Heart right ventricle (tissue), 16 donors: ENCODE measurements around the gene ADORA1. TPM values are rescaled to one million over a fixed set of nuclear protein-coding genes. Genes with fewer than 3 reads are reported as not detected.

Experiments
- ATAC-seq, 8 donors: fragments of 200-7000 bp; cut with Tn5 transposase; one replicate each; pipeline ENCODE4 v1.9.1; 2020; ENCODE audit warnings: mild to moderate bottlenecking in 8 of 8, moderate library complexity in 8 of 8, moderate number of reproducible peaks in 1 of 8
- DNase-seq, 2 donors: peaks; one replicate each; pipeline ENCODE4 v3.0.0-alpha.2; 2020
- H3K27ac ChIP-seq, 10 donors: fragments of 200-600 bp; sonication (generic) in 2 of 10; one replicate each; pipeline versions ENCODE4 v1.5.0 to v1.8.0; 2020 to 2022; ENCODE audit warnings: mild to moderate bottlenecking in 3 of 10
- H3K27me3 ChIP-seq, 7 donors: fragments of 200-600 bp; one replicate each; pipeline ENCODE4 v1.8.0; 2021 to 2022; ENCODE audit warnings: mild to moderate bottlenecking in 2 of 7
- H3K36me3 ChIP-seq, 9 donors: fragments of 200-600 bp; sonication (generic) in 1 of 9; one replicate each; pipeline versions ENCODE4 v1.5.0 to v1.8.0; 2020 to 2022; ENCODE audit warnings: mild to moderate bottlenecking in 2 of 9
- H3K4me1 ChIP-seq, 9 donors: fragments of 200-600 bp; sonication (generic) in 1 of 9; one replicate each; pipeline versions ENCODE4 v1.5.0 to v1.8.0; 2020 to 2022; ENCODE audit warnings: mild to moderate bottlenecking in 4 of 9
- H3K4me3 ChIP-seq, 10 donors: fragments of 200-600 bp; sonication (generic) in 2 of 10; one replicate each; pipeline versions ENCODE4 v1.5.0 to v1.8.0; 2020 to 2022; ENCODE audit warnings: mild to moderate bottlenecking in 7 of 10, moderate library complexity in 2 of 10
- H3K9me3 ChIP-seq, 11 donors: fragments of 200-600 bp in 10 of 11; sonication (generic) in 2 of 11; one replicate each; pipeline versions ENCODE4 v1.5.0 to v1.8.0; 2013 to 2022; ENCODE audit warnings: mild to moderate bottlenecking in 2 of 11, control low read depth in 1 of 11, moderate library complexity in 1 of 11
- WGBS, 2 donors: extraction: QIAGEN DNeasy Blood & Tissue Kit; methylation state at CpG; one replicate each; pipeline ENCODE4 v1.1.7; 2013; ENCODE audit warnings: inconsistent platforms in 1 of 2; 5-methylcytosine and 5-hydroxymethylcytosine counted together
- intact Hi-C, 10 donors: fragments of 100-400 bp; cut with DNase I; formaldehyde crosslinking; loops; one replicate each; pipeline versions ENCODE4 v1.11.1 to v1.14.2; 2022
- polyA plus RNA-seq, 2 donors: library from polyadenylated mRNA; stranded (reverse); fragments of 200-250 nt; gene quantifications; one replicate each; pipeline ENCODE4 v1.2.3, GENCODE V29; 2013
- total RNA-seq, 10 donors: library from RNA; stranded (reverse); fragmentation: NEBNext Ultra II Directional in 3 of 10; extraction: Animal tissue kit (Norgen Biotek cat#: 25700) in 3 of 10; gene quantifications; one replicate each; pipeline versions ENCODE4 v1.2.1 to v1.2.4, GENCODE V29; 2021 to 2023
- TF ChIP-seq, protein P1 (sequence below), 9 donors: fragments of 200-600 bp; sonication (generic) in 2 of 9; IDR thresholded peaks; one replicate each; pipeline versions ENCODE4 v1.5.0 to v1.8.0; 2021 to 2022; ENCODE audit warnings: antibody characterized with exemption in 9 of 9, mild to moderate bottlenecking in 5 of 9, moderate library complexity in 1 of 9
- donor health status: Arrhythmogenic right ventricular cardiomyopathy.
- donor health status: ischemic (EF 13 %, LVEDD 7.1; RV severe dilation, severe dysfunction).
- donor health status: healthy with polysubstance abuse.
- donor health status: DM: no; HTN: yes; CAD: no.
- donor health status: DM: no; HTN: no; CAD: no.
- donor health status: ischemic (EF 25% LVEDD 6.9; RV normal size, moderate dysfunction).
- donor health status: ischemic (EF 25% LVEDD 5.7; RV mildly dilated, moderate dysfunction).
- donor health status: healthy.
- donor health status: DM: yes; HTN: yes; CAD: no.
- donor health status: Ischemic cardiomyopathy.
- donor health status: ischemic (EF 35%, LVEDD 5.7; RV mildly dilated, moderate dysfunction).
- donor health status: nonischemic (EF 11% LVEDD 7.7; RV severe dilation, severe dysfunction).
- donor health status: DM: yes; HTN: yes; CAD: no.
- donor health status: PGD.
- donor health status: ischemic (EF 29% LVEDD 5.4; RV normal size, mild dysfunction).
- donor health status: nonischemic (EF 23%, LVEDD 6.1; RV moderate dilation, normal function).

The ADORA1 gene
- total and polyA plus RNA-seq, 12 donors, result 1.8 to 12.2 (median 8.9) TPM

DNA sequence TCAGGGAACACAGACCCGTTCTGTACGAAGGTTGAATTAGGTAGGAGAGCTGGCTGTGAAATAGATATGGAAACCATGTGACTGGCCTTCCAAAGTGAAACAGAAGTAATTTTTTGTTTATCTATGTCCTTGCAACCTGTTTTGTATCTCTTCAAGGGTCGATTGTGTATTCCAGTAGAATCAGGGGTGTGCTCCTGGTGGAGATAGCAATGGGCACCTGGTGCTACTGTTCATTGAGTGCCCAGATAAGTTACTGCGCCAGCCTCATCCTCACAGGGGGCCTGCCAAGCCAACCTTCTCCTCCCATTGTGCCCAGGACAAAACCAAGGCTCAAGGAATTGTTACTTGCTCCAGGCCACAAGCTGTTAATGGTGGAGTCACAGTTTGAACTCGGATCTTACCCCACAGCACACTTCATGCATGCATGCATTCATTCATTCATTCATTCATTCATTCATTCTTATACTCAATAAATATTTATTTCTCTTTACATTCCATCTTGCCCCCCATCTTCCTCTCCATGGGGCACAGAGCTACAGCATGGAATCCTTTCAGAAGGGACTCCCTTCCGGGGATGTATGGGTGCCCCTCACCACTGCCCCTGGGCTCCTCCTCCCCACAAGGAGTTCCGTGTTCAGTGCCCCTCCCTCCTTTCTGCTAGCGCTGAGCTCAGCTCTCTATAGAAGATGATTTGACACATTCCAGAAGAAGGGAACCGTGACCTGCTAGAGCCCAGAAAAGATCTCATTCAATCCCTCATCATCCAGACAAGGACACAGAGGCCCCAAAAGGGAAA, 24.0 kb downstream of the ADORA1 start:
- WGBS, 2 donors, result 61 to 63% methylated on average over 9 of the region's 9 CpGs
- Histone ChIP-seq H3K27ac (no peak overlapping the region), H3K4me1 (peaks cover 0 to 30% (median 9%) of the 10 kb centered on the region in 9 donors), H3K9me3 (no peaks in the 10 kb centered on the region), H3K36me3 (no peaks in the 10 kb centered on the region), H3K4me3 (no peak overlapping the region), H3K27me3 (peaks cover 0 to 4% (median 0%) of the 10 kb centered on the region in 7 donors)
- ATAC-seq (no peak), DNase-seq (no peak)
- TF ChIP-seq, protein P1, sequence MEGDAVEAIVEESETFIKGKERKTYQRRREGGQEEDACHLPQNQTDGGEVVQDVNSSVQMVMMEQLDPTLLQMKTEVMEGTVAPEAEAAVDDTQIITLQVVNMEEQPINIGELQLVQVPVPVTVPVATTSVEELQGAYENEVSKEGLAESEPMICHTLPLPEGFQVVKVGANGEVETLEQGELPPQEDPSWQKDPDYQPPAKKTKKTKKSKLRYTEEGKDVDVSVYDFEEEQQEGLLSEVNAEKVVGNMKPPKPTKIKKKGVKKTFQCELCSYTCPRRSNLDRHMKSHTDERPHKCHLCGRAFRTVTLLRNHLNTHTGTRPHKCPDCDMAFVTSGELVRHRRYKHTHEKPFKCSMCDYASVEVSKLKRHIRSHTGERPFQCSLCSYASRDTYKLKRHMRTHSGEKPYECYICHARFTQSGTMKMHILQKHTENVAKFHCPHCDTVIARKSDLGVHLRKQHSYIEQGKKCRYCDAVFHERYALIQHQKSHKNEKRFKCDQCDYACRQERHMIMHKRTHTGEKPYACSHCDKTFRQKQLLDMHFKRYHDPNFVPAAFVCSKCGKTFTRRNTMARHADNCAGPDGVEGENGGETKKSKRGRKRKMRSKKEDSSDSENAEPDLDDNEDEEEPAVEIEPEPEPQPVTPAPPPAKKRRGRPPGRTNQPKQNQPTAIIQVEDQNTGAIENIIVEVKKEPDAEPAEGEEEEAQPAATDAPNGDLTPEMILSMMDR (IDR thresholded peaks at IDR 0.05), result no peak
- intact Hi-C loops, result no loop called here

DNA sequence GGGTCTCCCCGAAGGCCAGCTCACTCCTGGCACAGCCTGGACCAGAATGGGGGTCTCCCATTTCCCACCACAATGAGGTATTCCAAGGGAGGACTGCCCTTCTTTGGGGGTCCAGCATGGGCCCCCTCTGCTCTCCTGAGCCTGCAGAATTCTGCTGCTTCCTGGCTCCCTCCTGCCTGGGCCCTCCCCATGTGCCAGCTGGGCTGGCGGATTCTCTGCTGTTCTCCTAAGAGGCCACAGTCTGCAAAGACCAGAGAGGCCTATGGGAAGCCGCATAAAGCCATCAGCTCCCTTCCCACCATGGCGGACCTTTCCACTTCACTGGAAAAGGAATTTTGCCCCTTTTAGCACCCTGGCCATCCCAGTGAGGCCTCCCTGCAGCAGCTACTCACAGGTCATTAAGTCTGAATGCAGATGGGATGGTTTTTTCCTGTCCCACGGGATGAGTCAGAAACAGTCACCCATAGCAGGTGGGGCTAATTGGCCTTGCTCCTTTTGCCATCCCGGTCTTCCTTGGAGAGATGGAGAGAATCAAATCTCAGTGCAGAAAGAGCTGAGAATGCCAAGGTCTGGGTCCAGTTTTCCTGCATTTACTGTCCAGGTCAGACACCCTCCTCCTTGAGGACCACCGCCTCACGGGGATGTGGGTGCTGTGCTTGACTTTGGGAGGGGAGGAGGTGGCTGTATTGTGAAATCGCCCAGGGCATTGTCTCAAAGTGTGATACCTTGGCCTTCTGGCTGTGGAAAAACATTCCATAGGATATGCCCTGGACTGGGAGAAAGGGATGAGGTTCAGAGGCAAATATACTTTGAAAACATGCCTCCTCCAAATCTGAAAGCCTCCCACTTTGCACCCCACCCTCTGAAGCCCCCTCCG, 24.9 kb downstream of the ADORA1 start:
- Histone ChIP-seq H3K4me1 (peaks cover 0 to 30% (median 9%) of the 10 kb centered on the region in 9 donors), H3K9me3 (no peaks in the 10 kb centered on the region), H3K4me3 (no peak overlapping the region), H3K36me3 (no peaks in the 10 kb centered on the region), H3K27ac (no peak overlapping the region), H3K27me3 (peaks cover 0 to 4% (median 0%) of the 10 kb centered on the region in 7 donors)
- DNase-seq, result no peak
- TF ChIP-seq, protein P1 (IDR thresholded peaks at IDR 0.05), result no peak
- ATAC-seq, result no peak
- WGBS, 2 donors, result 77 to 85% methylated on average over 10 of the region's 10 CpGs
- intact Hi-C loops, result no loop called here

DNA sequence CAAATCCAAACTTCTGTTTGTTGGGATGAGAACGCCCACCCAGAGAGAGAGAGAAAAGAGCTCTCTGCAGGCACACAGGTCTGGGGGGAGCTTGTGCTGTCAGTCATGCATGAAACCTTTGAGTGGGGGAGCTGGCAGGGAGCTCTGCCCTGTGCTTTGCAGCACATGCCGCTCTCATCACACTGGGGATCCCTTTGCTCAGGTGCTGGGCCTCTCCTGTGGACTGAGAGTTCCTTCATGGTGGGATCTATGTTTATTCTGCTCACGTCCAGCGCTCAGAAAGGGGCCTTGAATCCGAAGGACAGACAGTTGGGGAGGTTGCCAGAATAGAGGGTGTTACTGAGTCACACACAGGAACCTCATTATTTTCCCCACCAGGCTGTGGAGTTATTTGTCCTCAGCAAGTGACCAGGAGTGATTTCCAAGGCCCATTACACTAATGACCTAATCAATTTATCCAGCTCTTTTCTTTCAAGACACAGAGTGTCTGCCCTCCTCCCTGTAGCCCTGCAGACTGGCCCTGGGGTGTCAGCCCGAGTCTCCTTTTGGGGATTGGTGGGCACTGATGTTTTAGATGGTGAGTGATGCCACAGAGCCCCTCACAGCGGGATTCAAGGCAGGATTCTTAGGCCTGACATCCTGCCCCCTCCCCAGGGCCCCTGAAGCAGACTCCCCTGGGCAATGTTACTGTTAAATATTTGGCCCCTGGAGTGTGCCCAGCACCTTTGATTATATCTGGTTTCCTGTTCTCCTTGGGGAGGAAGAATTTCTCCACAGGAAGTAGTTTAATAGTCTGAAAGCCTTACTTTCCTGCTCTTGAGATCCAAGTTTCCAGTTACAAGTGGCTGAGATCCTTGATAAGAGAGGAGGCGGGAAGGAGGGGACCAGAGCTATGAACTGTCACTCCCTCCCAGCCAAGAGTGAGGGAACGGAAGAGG, 25.8 kb downstream of the ADORA1 start:
- Histone ChIP-seq H3K4me3 (no peak overlapping the region), H3K4me1 (peaks cover 0 to 30% (median 9%) of the 10 kb centered on the region in 9 donors), H3K9me3 (peaks cover 0 to 2% (median 0%) of the 10 kb centered on the region in 11 donors), H3K36me3 (no peaks in the 10 kb centered on the region), H3K27me3 (peaks cover 0 to 7% (median 0%) of the 10 kb centered on the region in 7 donors), H3K27ac (no peak overlapping the region)
- no peak for DNase-seq
- intact Hi-C loops, result no loop called here
- ATAC-seq, result no peak
- 72 to 80% methylated on average over 9 of the region's 9 CpGs for WGBS, 2 donors
- TF ChIP-seq, protein P1 (IDR thresholded peaks at IDR 0.05), result no peak
